Skeletal muscle satellite cell (primary cell): Measurements from ENCODE around the gene SYNE1.
"Not testable (repeated sequence)": the region's sequence is repeated elsewhere in the genome, so short reads cannot be mapped to it uniquely, and the experiment has no call there.

Experiments
- H3K27me3 ChIP-seq: 2 replicates; pipeline ENCODE4 v1.7.0; 2013; ENCODE audit warnings: low read length; ENCODE audit not compliant: control insufficient read depth, insufficient read depth
- H3K36me3 ChIP-seq: 2 replicates; pipeline ENCODE4 v1.7.0; 2013; ENCODE audit warnings: mild to moderate bottlenecking, control low read depth, low read length; ENCODE audit not compliant: insufficient read depth
- H3K4me1 ChIP-seq: 2 replicates; pipeline ENCODE4 v1.7.0; 2013; ENCODE audit warnings: low read length; ENCODE audit not compliant: control insufficient read depth, insufficient read depth
- H3K4me2 ChIP-seq: 2 replicates; pipeline ENCODE4 v1.7.0; 2013; ENCODE audit warnings: mild to moderate bottlenecking, low read length
- H3K4me3 ChIP-seq: 2 replicates; pipeline ENCODE4 v1.7.0; 2013; ENCODE audit warnings: low read length
- H3K9ac ChIP-seq: 2 replicates; pipeline ENCODE4 v1.7.0; 2013; ENCODE audit warnings: mild to moderate bottlenecking, low read depth, low read length, moderate library complexity
- H3K9me3 ChIP-seq: replicated peaks from 2 replicates; pipeline ENCODE4 v1.7.0; 2013; ENCODE audit warnings: mild to moderate bottlenecking, control low read depth, low read length

The SYNE1 gene

DNA sequence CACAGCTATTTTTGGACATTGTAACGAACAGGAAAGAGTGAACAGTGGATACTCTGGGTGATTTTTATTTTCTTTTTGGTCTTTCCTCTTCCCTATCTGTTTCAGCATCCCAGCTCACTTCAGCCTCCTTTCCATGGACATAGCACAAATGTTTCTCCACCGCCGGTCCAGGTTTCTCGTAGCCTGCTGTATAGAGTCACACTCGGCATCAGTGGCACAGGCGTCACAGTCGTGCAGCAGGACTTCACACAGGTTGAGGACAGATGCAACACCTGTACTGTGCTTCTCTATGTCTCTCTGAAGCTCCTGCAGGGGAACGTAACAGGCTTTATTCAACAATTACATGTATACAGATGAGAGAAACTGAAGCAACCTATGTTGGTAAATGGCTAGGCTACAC is 481.4 kb downstream of the SYNE1 start:
- H3K36me3 ChIP-seq: peaks cover 28% of the 10 kb centered on the region
- H3K9me3 ChIP-seq: no peaks in the 10 kb centered on the region

DNA sequence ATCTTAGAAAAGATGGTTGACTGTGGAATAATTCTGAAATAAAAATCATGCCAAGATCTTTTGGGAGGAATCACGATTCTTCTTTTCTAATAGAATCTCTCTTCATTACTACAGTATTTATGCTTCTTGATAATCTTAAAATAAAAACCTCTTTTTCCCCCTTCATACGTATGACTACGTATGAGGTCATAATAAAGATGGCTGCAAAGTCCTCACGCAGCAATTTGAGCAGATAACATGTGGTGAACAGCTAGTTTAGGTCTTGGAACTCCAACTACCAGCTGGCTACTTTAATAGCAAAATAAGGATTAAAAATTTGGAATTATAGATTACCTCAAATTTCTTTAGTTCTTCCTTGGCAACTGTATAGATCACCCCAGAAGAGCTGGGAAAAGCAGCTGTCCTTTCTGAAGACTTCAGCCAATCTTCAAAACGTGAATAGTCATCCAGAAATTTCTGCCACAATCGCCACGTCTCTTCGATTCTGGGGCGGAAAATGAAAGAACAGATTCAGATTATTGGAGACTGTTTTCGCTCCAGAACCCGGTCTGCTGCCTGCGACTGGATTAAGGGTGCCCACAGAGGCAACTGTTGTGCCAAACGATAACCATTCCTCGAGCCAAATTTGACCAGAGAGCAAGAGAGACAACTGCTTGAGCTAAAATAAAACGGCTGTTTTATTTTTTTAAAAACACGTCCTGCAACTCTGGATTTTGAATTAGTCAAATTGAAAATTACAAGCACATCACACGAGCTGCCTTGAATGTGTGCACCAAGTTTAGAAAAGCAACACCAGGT is 482.4 kb downstream of the SYNE1 start:
- Histone ChIP-seq H3K4me2 (peak overlapping the region; percentile 50), H3K27me3 (no peaks in the 10 kb centered on the region), H3K4me3 (no peak overlapping the region), H3K36me3 (peaks cover 37% of the 10 kb centered on the region), H3K9me3 (no peaks in the 10 kb centered on the region), H3K9ac (peak overlapping the region; percentile 38), H3K4me1 (peaks cover 9% of the 10 kb centered on the region)

More for the DNA sequence above, 481.4 kb downstream of the SYNE1 start:
- Histone ChIP-seq H3K27me3 (no peaks in the 10 kb centered on the region), H3K4me1 (peaks cover 9% of the 10 kb centered on the region), H3K9ac (no peak overlapping the region), H3K4me2 (no peak overlapping the region), H3K4me3 (no peak overlapping the region)

GRCh38 chr6:152151920-152152319 is 485.2 kb downstream of the SYNE1 start:
- Histone ChIP-seq H3K4me3 (no peak overlapping the region), H3K36me3 (peaks cover 56% of the 10 kb centered on the region), H3K4me1 (peaks cover 12% of the 10 kb centered on the region), H3K27me3 (no peaks in the 10 kb centered on the region), H3K9ac (no peak overlapping the region), H3K9me3 (no peaks in the 10 kb centered on the region), H3K4me2 (no peak overlapping the region)

DNA sequence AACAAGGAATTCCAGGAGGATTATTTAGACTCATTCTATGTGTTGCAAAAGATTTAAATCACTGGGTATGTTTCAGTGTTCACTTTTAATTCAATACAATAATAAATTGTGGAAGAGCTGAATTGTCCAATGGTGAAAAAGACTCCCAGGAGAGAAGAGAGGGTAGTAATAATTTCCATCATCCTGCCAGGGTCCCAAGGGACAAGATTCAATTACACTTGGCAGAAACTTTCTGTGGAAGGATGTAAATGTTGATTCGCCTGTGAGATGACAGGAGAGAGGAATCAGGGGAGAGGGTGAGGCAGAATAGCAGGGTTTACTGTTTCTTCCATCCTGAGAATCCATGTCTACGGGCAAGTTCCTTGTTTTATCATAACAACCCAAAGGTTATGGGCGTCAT is 487.0 kb downstream of the SYNE1 start:
- Histone ChIP-seq H3K27me3 (no peaks in the 10 kb centered on the region), H3K9ac (no peak overlapping the region), H3K4me3 (no peak overlapping the region), H3K36me3 (peaks cover 58% of the 10 kb centered on the region), H3K9me3 (no peaks in the 10 kb centered on the region), H3K4me2 (no peak overlapping the region), H3K4me1 (peaks cover 16% of the 10 kb centered on the region)

GRCh38 chr6:152148412-152148811 is 488.8 kb downstream of the SYNE1 start:
- H3K27me3 ChIP-seq: no peaks in the 10 kb centered on the region
- peaks cover 63% of the 10 kb centered on the region for H3K36me3 ChIP-seq
- H3K9ac ChIP-seq: no peak overlapping the region
- H3K9me3 ChIP-seq: no peaks in the 10 kb centered on the region
- H3K4me3 ChIP-seq: no peak overlapping the region
- no peak overlapping the region for H3K4me2 ChIP-seq
- peaks cover 8% of the 10 kb centered on the region for H3K4me1 ChIP-seq

- H3K36me3 ChIP-seq: peaks cover 68% of the 10 kb centered on the region
- H3K9ac ChIP-seq: no peak overlapping the region
- H3K4me2 ChIP-seq: no peak overlapping the region
- H3K4me1 ChIP-seq: peaks cover 8% of the 10 kb centered on the region
- H3K9me3 ChIP-seq: no peaks in the 10 kb centered on the region
- no peak overlapping the region for H3K4me3 ChIP-seq
- no peaks in the 10 kb centered on the region for H3K27me3 ChIP-seq
These were observed 489.9 kb downstream of the SYNE1 start for GRCh38 chr6:152147269-152147668.

- no peaks in the 10 kb centered on the region for H3K9me3 ChIP-seq
- peak overlapping the region; percentile 19 for H3K4me2 ChIP-seq
- no peaks in the 10 kb centered on the region for H3K27me3 ChIP-seq
- H3K4me3 ChIP-seq: no peak overlapping the region
- H3K36me3 ChIP-seq: peaks cover 62% of the 10 kb centered on the region
- H3K4me1 ChIP-seq: peaks cover 8% of the 10 kb centered on the region
- no peak overlapping the region for H3K9ac ChIP-seq
These were observed 490.8 kb downstream of the SYNE1 start for GRCh38 chr6:152146385-152146784.

DNA sequence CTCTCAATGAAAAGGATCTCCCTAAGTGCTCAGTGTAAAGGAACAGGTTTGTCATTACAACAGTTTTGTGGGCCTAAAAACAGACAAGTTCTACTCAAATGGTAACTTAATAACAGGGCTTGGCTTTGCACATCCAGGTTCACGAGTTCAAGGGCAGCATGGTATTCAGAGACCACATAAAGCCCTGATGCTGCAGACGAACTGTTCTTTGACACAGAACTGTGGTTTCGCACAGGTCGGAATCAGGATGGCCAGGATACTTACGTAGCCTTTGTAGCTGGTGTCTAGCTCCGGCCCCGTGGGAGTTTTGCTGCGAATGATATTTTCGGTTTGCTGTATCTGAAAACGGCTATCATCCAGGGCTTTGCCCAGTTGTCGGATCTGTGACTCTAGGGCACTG is 493.8 kb downstream of the SYNE1 start:
- no peak overlapping the region for H3K4me3 ChIP-seq
- H3K27me3 ChIP-seq: no peaks in the 10 kb centered on the region
- H3K9ac ChIP-seq: no peak overlapping the region
- H3K36me3 ChIP-seq: peaks cover 51% of the 10 kb centered on the region
- H3K4me1 ChIP-seq: peaks cover 8% of the 10 kb centered on the region
- H3K9me3 ChIP-seq: no peaks in the 10 kb centered on the region
- H3K4me2 ChIP-seq: no peak overlapping the region

GRCh38 chr6:152142105-152142504 is 495.1 kb downstream of the SYNE1 start:
- Histone ChIP-seq H3K4me1 (peaks cover 7% of the 10 kb centered on the region), H3K4me3 (no peak overlapping the region), H3K36me3 (peaks cover 49% of the 10 kb centered on the region), H3K4me2 (no peak overlapping the region), H3K9ac (no peak overlapping the region), H3K9me3 (no peaks in the 10 kb centered on the region), H3K27me3 (no peaks in the 10 kb centered on the region)

DNA sequence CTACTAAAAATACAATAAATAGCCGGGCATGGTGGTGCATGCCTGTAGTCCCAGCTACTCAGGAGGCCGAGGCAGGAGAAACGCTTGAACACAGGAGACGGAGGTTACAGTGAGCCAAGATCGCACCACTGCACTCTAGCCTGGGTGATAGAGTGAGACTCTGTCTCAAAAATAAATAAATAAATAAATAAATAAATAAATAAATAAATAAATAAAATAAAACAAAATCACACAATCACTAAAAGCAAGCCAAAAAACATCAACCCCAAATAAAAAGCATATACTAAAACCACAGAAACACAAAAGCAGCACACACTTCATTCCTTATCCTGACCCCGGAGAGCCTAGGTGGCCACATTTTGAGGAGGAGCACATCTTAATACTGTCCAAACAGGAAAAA is 498.8 kb downstream of the SYNE1 start:
- not testable (repeated sequence) for H3K9me3 ChIP-seq, H3K27me3 ChIP-seq, H3K4me1 ChIP-seq, H3K4me3 ChIP-seq, H3K4me2 ChIP-seq, H3K9ac ChIP-seq
- peaks cover 58% of the 10 kb centered on the region for H3K36me3 ChIP-seq

GRCh38 chr6:152136449-152136825 is 500.7 kb downstream of the SYNE1 start:
- H3K9me3 ChIP-seq: no peaks in the 10 kb centered on the region
- H3K36me3 ChIP-seq: peaks cover 65% of the 10 kb centered on the region
- no peak overlapping the region for H3K4me3 ChIP-seq
- no peak overlapping the region for H3K4me2 ChIP-seq
- H3K4me1 ChIP-seq: no peaks in the 10 kb centered on the region
- no peak overlapping the region for H3K9ac ChIP-seq
- H3K27me3 ChIP-seq: no peaks in the 10 kb centered on the region

GRCh38 chr6:152135755-152136448 is 501.3 kb downstream of the SYNE1 start:
- H3K9me3 ChIP-seq: no peaks in the 10 kb centered on the region
- no peak overlapping the region for H3K4me2 ChIP-seq
- peaks cover 63% of the 10 kb centered on the region for H3K36me3 ChIP-seq
- no peaks in the 10 kb centered on the region for H3K4me1 ChIP-seq
- H3K4me3 ChIP-seq: no peak overlapping the region
- H3K9ac ChIP-seq: no peak overlapping the region
- H3K27me3 ChIP-seq: no peaks in the 10 kb centered on the region
